ENCODE results near the gene DNMT3A. TPM values are rescaled to one million over a fixed set of nuclear protein-coding genes. Genes with fewer than 3 reads are reported as not detected.

The DNMT3A gene
- total RNA-seq, 1 donor from 2014 or later: 219 TPM

- no peak for DNase-seq (ENCODE audit: low spot score in 2 of 2, unreplicated experiment in 2 of 2)
- peaks cover 7% of the 10 kb centered on the region for H3K36me3 Mint-ChIP-seq
- no peaks in the 10 kb centered on the region for H3K9me3 Mint-ChIP-seq
- TF ChIP-seq, protein P1, sequence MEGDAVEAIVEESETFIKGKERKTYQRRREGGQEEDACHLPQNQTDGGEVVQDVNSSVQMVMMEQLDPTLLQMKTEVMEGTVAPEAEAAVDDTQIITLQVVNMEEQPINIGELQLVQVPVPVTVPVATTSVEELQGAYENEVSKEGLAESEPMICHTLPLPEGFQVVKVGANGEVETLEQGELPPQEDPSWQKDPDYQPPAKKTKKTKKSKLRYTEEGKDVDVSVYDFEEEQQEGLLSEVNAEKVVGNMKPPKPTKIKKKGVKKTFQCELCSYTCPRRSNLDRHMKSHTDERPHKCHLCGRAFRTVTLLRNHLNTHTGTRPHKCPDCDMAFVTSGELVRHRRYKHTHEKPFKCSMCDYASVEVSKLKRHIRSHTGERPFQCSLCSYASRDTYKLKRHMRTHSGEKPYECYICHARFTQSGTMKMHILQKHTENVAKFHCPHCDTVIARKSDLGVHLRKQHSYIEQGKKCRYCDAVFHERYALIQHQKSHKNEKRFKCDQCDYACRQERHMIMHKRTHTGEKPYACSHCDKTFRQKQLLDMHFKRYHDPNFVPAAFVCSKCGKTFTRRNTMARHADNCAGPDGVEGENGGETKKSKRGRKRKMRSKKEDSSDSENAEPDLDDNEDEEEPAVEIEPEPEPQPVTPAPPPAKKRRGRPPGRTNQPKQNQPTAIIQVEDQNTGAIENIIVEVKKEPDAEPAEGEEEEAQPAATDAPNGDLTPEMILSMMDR (IDR thresholded peaks at IDR 0.05; ENCODE audit: unreplicated experiment): no peak
- peaks cover 30% of the 10 kb centered on the region for H3K4me1 Mint-ChIP-seq
- no peak overlapping the region for H3K4me3 Mint-ChIP-seq
- peak overlapping the region; percentile 89 for H3K27ac Mint-ChIP-seq
- no peaks in the 10 kb centered on the region for H3K27me3 Mint-ChIP-seq (ENCODE audit: low read depth)
These were observed 26.4 kb downstream of the DNMT3A start for GRCh38 chr2:25315316-25315680.

DNA sequence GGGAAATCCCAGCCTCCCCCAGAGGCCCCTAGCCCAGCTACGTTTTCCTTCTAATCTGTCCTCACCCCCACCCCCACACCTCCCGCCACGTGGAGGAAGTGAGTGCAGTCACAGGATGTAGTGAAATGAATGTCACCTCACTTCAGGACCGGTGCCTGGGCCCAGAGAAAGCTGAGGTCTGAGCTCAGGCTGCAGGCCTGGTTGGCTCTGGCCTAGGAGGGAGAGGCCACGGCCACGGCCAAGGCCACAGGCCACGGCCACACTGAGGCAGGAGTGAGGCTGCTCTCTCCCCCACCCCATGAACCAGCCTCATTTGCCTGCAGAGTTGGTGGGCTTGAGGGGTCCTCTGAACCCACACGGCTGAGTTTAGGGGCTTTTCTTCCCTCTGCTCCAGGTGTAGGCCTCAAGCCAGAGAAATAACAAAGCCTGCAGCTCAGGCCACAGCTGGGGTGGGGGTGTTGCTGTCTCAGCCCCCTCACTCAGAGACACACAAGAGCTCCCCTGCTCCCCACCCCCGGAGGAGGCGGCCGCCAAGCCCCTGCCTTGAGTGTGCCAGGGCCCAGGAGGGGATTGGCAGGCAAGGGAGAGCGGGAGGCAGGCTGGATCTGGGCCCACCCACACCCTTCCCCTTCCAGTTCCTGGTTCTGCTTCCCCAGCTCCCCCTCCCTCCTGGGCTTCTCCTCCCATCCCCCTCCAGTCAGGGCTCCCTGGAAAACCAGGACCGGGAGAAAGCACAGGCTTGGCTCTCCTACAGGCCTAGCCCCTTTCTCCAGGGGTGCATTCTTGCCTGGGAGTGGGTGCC lies 27.0 kb downstream of the DNMT3A start:
- TF ChIP-seq, protein P1 (IDR thresholded peaks at IDR 0.05; ENCODE audit: unreplicated experiment): no peak
- DNase-seq (ENCODE audit: low spot score in 2 of 2, unreplicated experiment in 2 of 2): peak; percentile 48 to 74
- H3K27me3 Mint-ChIP-seq (ENCODE audit: low read depth): no peaks in the 10 kb centered on the region
- H3K4me3 Mint-ChIP-seq: no peak overlapping the region
- peaks cover 33% of the 10 kb centered on the region for H3K4me1 Mint-ChIP-seq
- H3K36me3 Mint-ChIP-seq: peaks cover 7% of the 10 kb centered on the region
- H3K27ac Mint-ChIP-seq: peak overlapping the region; percentile 89
- no peaks in the 10 kb centered on the region for H3K9me3 Mint-ChIP-seq

- peaks cover 33% of the 10 kb centered on the region for H3K4me1 Mint-ChIP-seq
- no peak overlapping the region for H3K4me3 Mint-ChIP-seq
- H3K36me3 Mint-ChIP-seq: peaks cover 3% of the 10 kb centered on the region
- no peak for DNase-seq (ENCODE audit: low spot score in 2 of 2, unreplicated experiment in 2 of 2)
- H3K27me3 Mint-ChIP-seq (ENCODE audit: low read depth): no peaks in the 10 kb centered on the region
- TF ChIP-seq, protein P1 (IDR thresholded peaks at IDR 0.05; ENCODE audit: unreplicated experiment): no peak
- H3K27ac Mint-ChIP-seq: peak overlapping the region; percentile 88
- no peaks in the 10 kb centered on the region for H3K9me3 Mint-ChIP-seq
These were observed 27.8 kb downstream of the DNMT3A start for GRCh38 chr2:25313711-25314513.

GRCh38 chr2:25312958-25313710 lies 28.6 kb downstream of the DNMT3A start:
- H3K4me1 Mint-ChIP-seq: peaks cover 33% of the 10 kb centered on the region

More at GRCh38 chr2:25312958-25313710, 28.6 kb downstream of the DNMT3A start:
- TF ChIP-seq, protein P1 (IDR thresholded peaks at IDR 0.05; ENCODE audit: unreplicated experiment): no peak
- H3K27me3 Mint-ChIP-seq (ENCODE audit: low read depth): no peaks in the 10 kb centered on the region
- H3K36me3 Mint-ChIP-seq: peaks cover 3% of the 10 kb centered on the region
- DNase-seq (ENCODE audit: low spot score in 2 of 2, unreplicated experiment in 2 of 2): no peak
- peak overlapping the region; percentile 59 for H3K27ac Mint-ChIP-seq
- no peaks in the 10 kb centered on the region for H3K9me3 Mint-ChIP-seq
- H3K4me3 Mint-ChIP-seq: no peak overlapping the region
